ENCODE measurements around the gene SND1.

Gene SND1

GRCh38 chr7:127933146-127933545 is 281.2 kb downstream of the SND1 start:
- DNase-seq (ENCODE audit: low spot score), result no peak

GRCh38 chr7:127934711-127935110 is 282.7 kb downstream of the SND1 start:
- DNase-seq (ENCODE audit: low spot score), result no peak

GRCh38 chr7:127935847-127936376 is 283.9 kb downstream of the SND1 start:
- DNase-seq (ENCODE audit: low spot score), result no peak

- DNase-seq (ENCODE audit: low spot score), result no peak
Observed at GRCh38 chr7:127937066-127937680, 285.2 kb downstream of the SND1 start.

- DNase-seq (ENCODE audit: low spot score), result peak; percentile 75
Observed at GRCh38 chr7:127938588-127938987, 286.6 kb downstream of the SND1 start.

DNA sequence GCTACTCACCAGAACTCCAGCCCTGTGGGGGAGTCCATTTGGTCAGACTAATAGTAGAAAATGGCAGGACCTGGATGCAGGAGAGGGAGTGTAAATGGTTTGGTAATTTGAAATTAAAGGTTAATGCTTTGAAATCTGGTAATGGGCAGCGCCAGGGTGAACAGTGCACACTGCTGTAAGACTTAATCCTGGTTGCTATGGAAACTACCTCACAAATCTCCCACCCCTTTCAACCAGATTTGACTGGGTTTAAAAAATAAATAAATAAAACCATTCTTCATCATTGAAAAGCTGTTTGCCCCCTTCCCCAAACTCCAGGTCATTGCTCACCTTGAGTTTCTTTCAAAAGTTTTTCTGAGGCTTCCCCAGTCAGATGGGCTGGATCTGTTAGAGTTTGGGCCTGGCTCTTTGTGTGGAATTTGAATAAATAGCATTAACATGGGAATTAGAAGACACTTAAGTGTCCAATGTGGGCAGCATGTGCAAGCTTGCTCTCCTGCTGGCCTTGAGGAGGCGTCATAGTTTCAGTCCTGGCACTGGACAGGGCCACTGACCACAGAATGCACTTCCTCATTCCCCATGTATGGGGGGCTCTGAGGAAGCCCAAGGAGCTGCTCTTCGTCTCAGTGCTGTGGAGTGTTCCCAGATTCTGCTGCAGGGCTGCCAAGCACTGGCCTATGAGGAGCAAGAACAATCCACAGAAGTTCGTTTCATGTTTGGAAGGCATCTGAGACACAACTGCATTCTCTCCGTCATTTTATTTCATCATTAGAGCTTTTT is 288.6 kb downstream of the SND1 start:
- DNase-seq (ENCODE audit: low spot score), result no peak

GRCh38 chr7:127941476-127942210 is 289.6 kb downstream of the SND1 start:
- DNase-seq (ENCODE audit: low spot score), result no peak

GRCh38 chr7:127943541-127944521 is 291.8 kb downstream of the SND1 start:
- no peak for DNase-seq (ENCODE audit: low spot score)

- DNase-seq (ENCODE audit: low spot score), result no peak
Observed at GRCh38 chr7:127946111-127946510, 294.1 kb downstream of the SND1 start.

DNA sequence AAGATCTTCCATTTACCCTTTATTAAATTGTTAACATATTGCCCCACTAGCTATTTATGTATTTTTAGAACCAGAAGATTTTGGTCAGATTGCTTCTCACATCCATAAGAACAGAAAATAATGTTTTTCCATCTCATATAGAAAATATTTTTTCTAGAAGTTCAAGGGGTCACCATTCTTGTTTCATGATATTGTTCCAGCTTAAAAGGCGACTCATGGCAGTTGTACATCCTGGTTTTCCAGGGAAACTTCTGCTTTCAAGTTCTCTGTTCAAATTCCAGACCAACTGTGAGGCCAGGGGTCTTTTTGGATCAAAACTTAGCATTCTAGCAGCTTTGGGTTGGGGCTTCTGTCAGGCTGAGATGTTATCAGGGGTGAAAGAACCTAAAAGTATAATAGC is 294.9 kb downstream of the SND1 start:
- DNase-seq (ENCODE audit: low spot score), result no peak

DNA sequence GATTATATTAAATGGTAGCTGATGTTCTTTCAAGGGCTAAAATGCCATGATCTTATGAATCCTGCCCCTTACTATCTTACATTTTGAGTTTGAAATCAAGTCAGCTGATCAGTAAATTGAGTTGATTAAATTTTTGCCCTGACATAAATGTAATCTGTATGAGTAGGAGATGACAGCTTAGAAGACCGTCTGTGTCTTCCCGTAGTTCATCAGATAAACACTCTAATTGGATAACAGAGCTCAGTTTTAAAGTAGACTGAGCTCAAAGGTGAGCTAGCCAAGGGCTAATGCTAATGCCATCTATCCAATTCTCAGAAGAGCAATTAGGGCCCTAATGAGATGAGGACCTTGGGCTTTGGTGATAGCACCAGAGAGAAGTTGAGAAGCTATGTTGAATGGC is 296.3 kb downstream of the SND1 start:
- DNase-seq (ENCODE audit: low spot score), result no peak

DNA sequence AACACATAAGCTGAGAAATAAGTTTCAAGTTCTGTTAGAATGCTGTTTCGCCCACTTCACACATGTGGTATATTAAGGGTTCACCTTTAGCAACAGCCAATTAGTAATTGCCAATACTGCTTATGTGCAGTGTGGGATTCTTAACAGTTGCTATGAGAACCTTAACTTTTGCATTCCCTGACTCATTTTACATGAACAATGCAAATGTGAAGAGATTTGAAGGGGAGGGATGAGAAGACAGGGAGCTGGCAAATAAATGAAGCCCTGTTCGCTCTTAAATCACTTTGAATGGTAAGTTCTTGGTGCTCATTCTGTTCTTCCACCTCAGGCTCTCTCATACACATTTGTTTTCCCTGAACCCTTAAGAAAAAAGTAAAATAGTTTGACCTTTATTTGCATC is 296.9 kb downstream of the SND1 start:
- no peak for DNase-seq (ENCODE audit: low spot score)

DNA sequence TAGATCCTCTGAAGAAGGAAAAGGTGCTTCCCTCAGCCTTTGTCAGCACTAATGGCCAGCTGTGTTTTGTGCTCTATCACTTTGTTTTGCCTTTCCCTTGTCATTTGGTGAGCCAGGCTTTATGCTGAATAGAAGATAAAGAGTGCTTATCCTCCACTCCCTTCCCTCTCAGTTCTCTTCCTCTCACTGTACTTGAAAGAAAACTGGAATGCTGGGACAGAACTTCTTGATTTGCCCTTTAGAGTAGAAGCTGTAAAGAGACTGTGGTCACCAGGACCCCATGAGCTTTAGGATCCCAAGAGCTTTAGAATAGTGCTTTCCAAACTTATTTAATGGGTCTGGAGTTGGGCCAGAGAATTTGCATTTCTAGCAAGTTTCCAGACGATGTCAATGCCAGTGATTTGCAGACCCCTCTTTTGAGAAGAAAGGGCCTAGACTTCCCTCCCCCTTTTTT is 297.8 kb downstream of the SND1 start:
- DNase-seq (ENCODE audit: low spot score), result no peak

- DNase-seq (ENCODE audit: low spot score), result no peak
Observed at GRCh38 chr7:127950233-127950935, 298.4 kb downstream of the SND1 start.

GRCh38 chr7:127953423-127954356 is 301.7 kb downstream of the SND1 start:
- DNase-seq (ENCODE audit: low spot score), result no peak

DNA sequence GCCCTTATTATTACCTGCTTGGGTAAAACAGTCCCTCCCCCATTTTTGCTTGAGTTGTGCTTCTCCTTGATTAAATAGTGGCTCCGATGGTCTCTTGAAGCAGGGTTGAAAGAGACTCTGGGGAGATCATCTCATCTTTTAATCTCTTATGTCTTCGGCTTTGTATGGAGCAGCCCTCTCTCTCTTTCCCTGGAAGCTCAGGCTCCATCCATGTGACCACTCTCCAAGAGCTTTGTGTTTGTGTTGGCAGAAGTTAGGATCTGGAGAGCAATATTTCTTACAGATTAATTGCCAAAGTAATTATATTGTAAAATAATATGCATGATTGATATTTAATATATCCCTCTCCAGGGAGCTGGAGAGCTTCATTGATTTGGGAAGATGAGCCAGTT is 302.4 kb downstream of the SND1 start:
- no peak for DNase-seq (ENCODE audit: low spot score)

DNA sequence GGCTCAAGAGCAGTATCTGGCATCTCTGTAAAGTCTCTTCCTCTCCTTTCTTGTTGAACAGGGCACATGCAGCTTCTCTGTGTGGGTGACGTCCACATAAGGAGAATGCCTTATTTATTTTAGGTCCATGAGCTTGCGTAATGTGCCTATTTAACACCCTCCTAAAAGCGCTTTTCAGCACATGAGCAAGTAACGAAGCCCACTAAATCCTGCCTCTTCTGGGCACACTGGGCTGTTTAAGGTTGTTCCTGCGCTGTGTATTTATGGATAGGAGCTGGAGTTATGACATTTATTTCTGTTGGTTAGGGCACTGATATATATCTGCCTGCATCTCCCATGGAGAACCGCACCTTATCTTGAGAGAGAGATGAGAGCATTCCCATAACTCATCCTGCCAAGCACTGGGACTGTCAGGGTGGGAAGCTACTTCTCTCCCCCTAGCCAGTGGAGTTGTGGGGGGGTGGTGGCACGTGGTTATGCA is 303.1 kb downstream of the SND1 start:
- DNase-seq (ENCODE audit: low spot score), result no peak

DNA sequence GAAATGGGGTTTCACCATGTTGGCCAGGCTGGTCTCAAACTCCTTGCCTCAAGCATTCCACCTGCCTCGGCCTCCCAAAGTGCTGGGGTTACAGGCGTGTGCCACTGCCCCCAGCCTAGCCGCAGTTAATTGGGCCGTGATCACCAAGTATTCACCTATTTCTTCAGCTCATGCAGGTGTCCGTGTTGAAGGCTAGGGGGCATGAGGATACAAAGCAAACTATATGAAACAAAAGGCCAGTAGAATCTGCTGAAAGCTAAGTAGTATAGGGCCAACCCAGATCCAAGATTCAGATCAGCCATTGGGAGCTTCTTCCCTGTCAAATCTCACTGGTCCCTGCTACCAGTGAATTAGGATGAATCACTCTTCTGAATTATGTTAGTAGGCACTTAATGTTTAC is 305.9 kb downstream of the SND1 start:
- DNase-seq (ENCODE audit: low spot score), result no peak

- no peak for DNase-seq (ENCODE audit: low spot score)
Observed at GRCh38 chr7:127959770-127960169, 307.8 kb downstream of the SND1 start.

All from RKO (cell line).